CD4-positive, alpha-beta T cell treated with Interleukin-21 for 1 hour (primary cell): ENCODE data around the gene TFB1M.
"Not testable (repeated sequence)": the region's sequence is repeated elsewhere in the genome, so short reads cannot be mapped to it uniquely, and the experiment has no call there.

Source experiments
- DNase-seq: peaks from one replicate; pipeline ENCODE4 v3.0.0-alpha.2; 2020

TFB1M gene

GRCh38 chr6:155314092-155314772 lies at the start of gene TFB1M:
TSS of gene TFB1M (minus strand) at chr6:155314484. CDS start at chr6:155314428, 56 bp downstream.
- DNase-seq = peak; percentile 98

DNA sequence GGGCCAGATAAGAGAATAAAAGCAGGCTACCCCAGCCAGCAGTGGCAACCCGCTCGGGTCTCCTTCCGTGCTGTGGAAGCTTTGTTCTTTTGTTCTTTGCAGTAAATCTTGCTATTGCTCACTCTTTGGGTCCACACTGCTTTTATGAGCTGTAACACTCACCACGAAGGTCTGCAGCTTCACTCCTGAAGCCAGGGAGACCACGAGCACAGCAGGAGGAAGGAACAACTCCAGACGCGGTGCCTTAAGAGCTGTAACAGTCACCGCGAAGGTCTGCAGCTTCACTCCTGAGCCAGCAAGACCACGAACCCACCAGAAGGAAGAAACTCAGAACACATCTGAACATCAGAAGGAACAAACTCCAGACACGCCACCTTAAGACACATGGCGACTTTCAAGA lies 49.7 kb upstream of the TFB1M start:
- not testable (repeated sequence) for DNase-seq

DNA sequence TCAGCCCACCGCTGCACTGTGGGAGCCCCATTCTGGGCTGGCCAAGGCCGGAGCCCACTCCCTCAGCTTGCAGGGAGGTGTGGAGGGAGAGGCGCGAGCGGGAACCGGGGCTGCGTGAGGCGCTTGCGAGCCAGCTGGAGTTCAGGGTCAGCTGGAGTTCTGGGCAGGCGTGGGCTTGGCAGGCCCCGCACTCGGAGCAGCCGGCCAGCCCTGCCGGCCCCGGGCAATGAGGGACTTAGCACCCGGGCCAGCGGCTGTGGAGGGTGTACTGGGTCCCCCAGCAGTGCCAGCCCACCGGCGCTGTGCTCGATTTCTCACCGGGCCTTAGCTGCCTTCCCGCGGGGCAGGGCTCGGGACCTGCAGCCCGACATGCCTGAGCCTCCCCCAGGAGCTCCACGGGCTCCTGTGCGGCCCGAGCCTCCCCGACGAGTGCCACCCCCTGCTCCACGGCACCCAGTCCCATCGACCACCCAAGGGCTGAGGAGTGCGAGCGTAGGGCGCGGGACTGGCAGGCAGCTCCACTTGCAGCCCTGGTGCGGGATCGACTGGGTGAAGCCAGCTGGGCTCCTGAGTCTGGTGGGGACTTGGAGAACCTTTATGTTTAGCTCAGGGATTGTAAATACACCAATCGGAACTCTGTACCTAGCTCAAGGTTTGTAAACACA lies 48.8 kb upstream of the TFB1M start:
- DNase-seq = not testable (repeated sequence)

- DNase-seq = no peak
Measured at GRCh38 chr6:155354167-155354566, 39.9 kb upstream of the TFB1M start.

GRCh38 chr6:155352811-155353210 lies 38.5 kb upstream of the TFB1M start:
- no peak for DNase-seq

- DNase-seq = no peak
Measured at GRCh38 chr6:155352130-155352420, 37.8 kb upstream of the TFB1M start.

DNA sequence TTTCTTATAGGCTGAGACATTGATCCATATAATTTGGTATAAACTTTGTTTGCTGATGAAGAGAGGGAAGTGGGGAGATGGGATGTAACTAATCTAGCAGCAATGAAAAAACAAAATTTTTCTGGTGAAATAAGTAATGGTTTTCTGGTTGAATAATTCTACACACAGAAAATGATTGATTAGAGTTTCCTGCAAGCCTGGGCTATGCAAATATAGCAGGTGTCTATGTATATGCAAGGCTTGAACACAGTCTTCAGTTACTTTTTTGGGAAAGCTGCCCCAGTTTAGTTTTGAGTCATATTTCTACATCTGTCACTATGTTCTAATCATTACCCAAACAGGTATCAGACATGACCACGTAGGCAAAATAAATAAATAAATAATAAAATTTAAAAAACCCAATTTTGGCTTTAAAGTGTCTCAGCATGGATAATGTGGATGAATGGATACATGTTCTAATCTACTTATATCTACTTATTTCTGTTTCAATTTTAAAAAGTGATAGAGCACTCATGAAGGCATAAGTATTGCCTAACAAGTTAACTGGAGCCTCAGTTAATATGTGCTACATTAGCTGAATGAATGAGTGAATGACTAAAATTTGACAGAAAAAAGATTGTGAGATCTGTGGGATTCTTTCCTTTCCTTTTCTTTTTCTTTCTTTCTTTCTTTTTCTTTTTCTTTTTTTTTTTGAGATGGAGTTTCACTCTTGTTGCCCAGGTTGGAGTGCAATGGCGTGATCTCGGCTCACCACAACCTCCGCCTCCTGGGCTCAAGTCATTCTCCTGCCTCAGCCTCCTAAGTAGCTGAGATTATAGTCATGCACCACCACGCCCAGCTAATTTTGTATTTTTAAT lies 37.2 kb upstream of the TFB1M start:
- DNase-seq = no peak

GRCh38 chr6:155349956-155350355 lies 35.7 kb upstream of the TFB1M start:
- DNase-seq = no peak

- DNase-seq = no peak
Measured at GRCh38 chr6:155349129-155349528, 34.8 kb upstream of the TFB1M start.

GRCh38 chr6:155347800-155348199 lies 33.5 kb upstream of the TFB1M start:
- DNase-seq = no peak

DNA sequence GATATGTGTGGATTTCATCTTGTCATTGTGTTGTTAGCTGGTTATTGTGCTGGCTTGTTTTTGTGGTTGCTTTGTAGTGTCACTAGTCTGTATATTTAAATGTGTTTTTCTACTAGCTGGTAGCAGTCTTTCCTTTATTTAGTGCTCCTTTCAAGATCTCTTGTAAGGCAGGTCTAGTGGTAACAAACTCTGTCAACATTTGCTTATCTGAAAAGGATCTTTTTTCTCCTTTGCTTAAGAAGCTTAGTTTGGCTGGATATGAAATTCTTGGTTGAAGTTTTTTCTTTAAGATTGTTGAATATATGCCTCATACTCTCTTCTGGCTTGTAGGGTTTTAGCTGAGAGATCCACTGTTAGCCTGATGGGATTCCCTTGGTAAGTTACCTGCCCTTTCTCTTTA lies 32.7 kb upstream of the TFB1M start:
- DNase-seq = no peak

GRCh38 chr6:155344341-155345006 lies 30.2 kb upstream of the TFB1M start:
- no peak for DNase-seq

DNA sequence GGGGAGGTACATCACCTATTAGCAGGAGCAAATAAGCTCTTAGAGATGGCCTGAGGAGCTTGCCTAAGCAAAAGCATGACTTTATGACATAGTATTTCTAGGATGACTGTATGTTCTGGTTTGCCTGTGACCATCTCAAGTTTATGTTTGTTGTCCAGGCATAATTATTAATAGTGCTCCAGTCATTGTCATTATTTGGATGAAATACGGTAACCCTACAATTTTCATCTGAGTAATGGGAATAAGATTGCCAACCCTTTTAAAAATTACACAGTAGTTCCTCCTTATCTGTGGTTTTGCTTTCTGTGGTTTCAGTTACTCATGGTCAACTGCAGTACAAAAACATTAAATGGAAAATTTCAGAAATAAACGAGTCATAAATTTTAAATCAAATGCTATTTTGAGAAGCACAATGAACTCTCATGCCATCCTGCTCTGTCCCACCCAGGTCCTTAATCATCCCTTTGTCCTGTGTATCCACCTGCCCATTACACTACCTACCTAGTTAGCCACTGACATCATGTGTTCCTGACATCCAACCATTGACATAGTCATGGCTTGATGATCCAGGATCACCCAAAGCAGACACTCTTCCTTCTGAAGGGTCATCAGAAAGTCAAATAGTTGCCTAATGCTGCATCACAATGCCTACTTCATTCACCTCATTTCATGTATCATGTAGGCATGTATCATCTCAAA lies 27.0 kb upstream of the TFB1M start:
- no peak for DNase-seq

- no peak for DNase-seq
Measured at GRCh38 chr6:155340464-155341129, 26.3 kb upstream of the TFB1M start.

- not testable (repeated sequence) for DNase-seq
Measured at GRCh38 chr6:155339929-155340328, 25.6 kb upstream of the TFB1M start.

DNA sequence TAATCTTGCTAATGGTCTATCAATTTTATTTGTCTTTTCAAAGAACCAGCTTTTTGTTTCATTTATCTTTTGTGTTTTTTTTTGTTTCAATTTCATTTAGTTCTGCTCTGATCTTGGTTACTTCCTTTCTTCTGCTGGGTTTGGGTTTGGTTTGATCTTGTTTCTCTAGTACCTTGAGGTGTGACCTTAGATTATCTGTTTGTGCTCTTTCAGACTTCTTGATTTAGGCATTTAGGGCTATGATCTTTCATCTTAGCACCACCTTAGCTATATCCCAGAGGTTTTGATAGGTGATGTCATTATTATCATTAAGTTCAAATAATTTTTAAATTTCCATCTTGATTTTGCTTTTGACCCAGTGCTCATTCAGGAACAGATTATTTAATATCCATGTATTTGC lies 24.0 kb upstream of the TFB1M start:
- not testable (repeated sequence) for DNase-seq

DNA sequence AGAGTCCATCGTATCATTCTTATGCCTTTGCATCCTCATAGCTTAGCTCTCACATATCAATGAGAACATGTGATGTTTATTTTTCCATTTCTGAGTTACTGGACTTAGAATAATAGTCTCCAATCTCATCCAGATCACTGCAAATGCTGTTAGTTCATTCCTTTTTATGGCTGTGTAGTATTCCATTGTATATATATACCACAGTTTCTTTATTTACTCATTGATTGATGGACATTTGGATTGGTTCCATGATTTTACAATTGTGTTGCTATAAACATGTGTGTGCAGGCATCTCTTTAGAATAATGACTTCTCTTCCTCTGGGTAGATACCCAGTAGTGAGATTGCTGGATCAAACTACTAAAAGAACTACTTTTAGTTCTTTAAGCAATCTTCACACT lies 21.0 kb upstream of the TFB1M start:
- no peak for DNase-seq

DNA sequence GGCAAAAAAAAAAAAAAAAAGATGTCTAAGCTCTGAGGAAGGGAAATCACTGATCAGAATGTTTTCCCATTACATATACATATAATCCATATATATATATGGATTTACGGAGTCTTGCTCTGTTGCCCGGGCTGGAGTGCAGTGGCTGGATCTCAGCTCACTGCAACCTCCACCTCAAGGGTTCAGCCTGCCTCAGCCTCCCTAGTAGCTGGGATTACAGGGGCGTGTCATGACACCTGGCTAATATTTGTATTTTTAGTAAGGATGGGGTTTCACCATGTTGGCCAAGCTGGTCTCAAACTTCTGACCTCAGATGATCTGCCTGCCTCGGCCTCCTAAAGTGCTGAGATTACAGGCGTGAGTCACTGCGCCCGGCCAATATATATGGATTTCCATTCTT lies 19.8 kb upstream of the TFB1M start:
- DNase-seq = not testable (repeated sequence)

GRCh38 chr6:155333414-155333813 lies 19.1 kb upstream of the TFB1M start:
- DNase-seq = no peak

- DNase-seq = no peak
Measured at GRCh38 chr6:155330922-155331321, 16.6 kb upstream of the TFB1M start.

DNA sequence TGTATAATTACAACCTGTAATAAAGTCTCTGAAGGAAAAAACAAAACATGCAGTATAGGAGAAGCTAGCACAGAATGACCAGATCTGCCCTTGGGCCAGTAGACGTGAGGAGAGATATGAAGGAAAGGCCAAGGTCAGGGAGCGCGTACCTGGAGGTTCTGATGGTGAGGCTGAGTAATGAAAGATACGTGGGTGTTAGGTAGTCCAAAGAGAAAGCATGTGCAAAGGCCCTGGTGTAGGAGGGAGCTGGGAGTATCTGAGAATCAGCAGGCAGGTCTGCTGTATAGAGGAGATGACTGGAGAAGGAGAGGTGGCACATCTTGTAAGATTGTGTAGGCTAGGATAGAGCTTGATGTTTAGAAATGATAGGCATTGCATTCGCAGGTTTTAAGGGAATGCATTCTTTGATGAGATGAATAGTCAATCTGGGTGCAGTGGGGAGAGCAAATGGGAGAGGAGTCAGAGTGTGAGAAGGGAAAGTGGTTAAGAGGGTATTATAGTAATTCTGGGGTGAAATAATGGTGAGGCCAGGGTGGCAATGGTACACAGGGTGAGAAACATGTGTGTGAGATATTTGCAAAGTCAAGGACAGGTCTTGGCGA lies 15.9 kb upstream of the TFB1M start:
- DNase-seq = no peak
